Smooth muscle cell (in vitro differentiated cells): Measurements from ENCODE around the gene SPIRE2. TPM values are rescaled to one million over a fixed set of nuclear protein-coding genes. Genes with fewer than 3 reads are reported as not detected.
"Not testable (repeated sequence)": the region's sequence is repeated elsewhere in the genome, so short reads cannot be mapped to it uniquely, and the experiment has no call there.

ENCODE experiments used
- DNase-seq: peaks from one replicate; lab custom pipeline; 2025; ENCODE audit not compliant: unreplicated experiment; lab: John Stamatoyannopoulos, UW
- H2AFZ ChIP-seq: fragments of 200-600 bp; sonication (generic); 2 replicates; pipeline ENCODE4 v1.6.0; 2016; ENCODE audit warnings: antibody characterized with exemption, low read depth, mild to moderate bottlenecking
- H3F3A ChIP-seq: fragments of 200-600 bp; sonication (generic); 2 replicates; pipeline ENCODE4 v1.6.0; 2017; ENCODE audit warnings: antibody characterized with exemption, low read depth
- H3K27ac ChIP-seq: fragments of 200-600 bp; sonication (generic); 2 replicates; pipeline ENCODE4 v1.5.1; 2016; ENCODE audit warnings: low read depth, mild to moderate bottlenecking
- H3K27me3 ChIP-seq: fragments of 200-600 bp; sonication (generic); 2 replicates; pipeline ENCODE4 v1.6.1; 2016; ENCODE audit warnings: low read depth, mild to moderate bottlenecking
- H3K36me3 ChIP-seq: fragments of 200-600 bp; sonication (generic); 2 replicates; pipeline ENCODE4 v1.5.1; 2016; ENCODE audit warnings: low read depth
- H3K4me1 ChIP-seq: fragments of 200-600 bp; sonication (generic); 2 replicates; pipeline ENCODE4 v1.5.1; 2016; ENCODE audit warnings: low read depth
- H3K4me2 ChIP-seq: fragments of 200-600 bp; sonication (generic); 2 replicates; pipeline ENCODE4 v1.6.0; 2016; ENCODE audit warnings: mild to moderate bottlenecking
- H3K4me3 ChIP-seq: fragments of 200-600 bp; sonication (generic); 2 replicates; pipeline ENCODE4 v1.5.1; 2016; ENCODE audit warnings: mild to moderate bottlenecking
- H3K79me2 ChIP-seq: fragments of 200-600 bp; sonication (generic); 2 replicates; pipeline ENCODE4 v1.6.0; 2016; ENCODE audit warnings: low read depth, mild to moderate bottlenecking
- H3K9ac ChIP-seq: fragments of 200-600 bp; sonication (generic); 2 replicates; pipeline ENCODE4 v1.6.0; 2016; ENCODE audit warnings: low read depth
- H3K9me3 ChIP-seq: fragments of 200-600 bp; sonication (generic); replicated peaks from 2 replicates; pipeline ENCODE4 v1.5.1; 2016; ENCODE audit warnings: low read depth
- H4K20me1 ChIP-seq: fragments of 200-600 bp; sonication (generic); 2 replicates; pipeline ENCODE4 v1.6.0; 2016; ENCODE audit warnings: low read depth
- CTCF ChIP-seq: fragments of 200-600 bp; sonication (generic); IDR thresholded peaks from 2 replicates; pipeline ENCODE4 v1.5.1; 2017; ENCODE audit warnings: borderline replicate concordance, mild to moderate bottlenecking, antibody characterized with exemption; ENCODE audit not compliant: insufficient read depth, poor library complexity, severe bottlenecking
- WGBS: methylation state at CpG from one replicate; pipeline ENCODE4 v1.1.7; 2016; ENCODE audit warnings: low lambda C conversion rate; 5-methylcytosine and 5-hydroxymethylcytosine counted together
- polyA plus RNA-seq: library from polyadenylated mRNA; unstranded; fragments of >200 nt; fragmentation: Nextera tagmentation; extraction: Ambion mirVana; gene quantifications from 2 replicates; pipeline ENCODE4 v1.2.1, GENCODE V29; 2016
- total RNA-seq: library from RNA; depleted of rRNA; stranded (reverse); fragments of >200 nt; gene quantifications from 2 replicates; pipeline ENCODE4 v1.2.3, GENCODE V29; 2014

The SPIRE2 gene
- total and polyA plus RNA-seq, 2 experiments from 2014 or later: 1.1 to 1.4 TPM

- DNase-seq: not testable (repeated sequence)
- TF ChIP-seq CTCF: peak; percentile 61
Observed at GRCh38 chr16:89793092-89793491, 35.2 kb upstream of the SPIRE2 start.

GRCh38 chr16:89793955-89794354 lies 34.3 kb upstream of the SPIRE2 start:
- Histone ChIP-seq H3K9ac (no peak overlapping the region), H2AFZ (no peak overlapping the region), H3K79me2 (no peaks in the 10 kb centered on the region), H4K20me1 (no peaks in the 10 kb centered on the region), H3K27me3 (no peaks in the 10 kb centered on the region), H3K36me3 (no peaks in the 10 kb centered on the region), H3K4me1 (no peaks in the 10 kb centered on the region), H3K4me3 (no peak overlapping the region), H3K27ac (no peak overlapping the region), H3K4me2 (no peak overlapping the region), H3F3A (no peaks in the 10 kb centered on the region), H3K9me3 (no peaks in the 10 kb centered on the region)
- TF ChIP-seq CTCF: no peak
- 98% methylated on average over 7 of the region's 7 CpGs for WGBS
- no peak for DNase-seq

More at GRCh38 chr16:89793092-89793491, 35.2 kb upstream of the SPIRE2 start:
- H3K79me2 ChIP-seq, H3K4me2 ChIP-seq, H3K27ac ChIP-seq, H3K4me1 ChIP-seq, H3K36me3 ChIP-seq, H3K27me3 ChIP-seq, H3K4me3 ChIP-seq, H3F3A ChIP-seq, H2AFZ ChIP-seq, H3K9me3 ChIP-seq, H4K20me1 ChIP-seq, H3K9ac ChIP-seq: not testable (repeated sequence)
- WGBS: 59% methylated on average over 12 of the region's 12 CpGs

GRCh38 chr16:89795676-89796075 lies 32.6 kb upstream of the SPIRE2 start:
- WGBS: 89% methylated on average over 5 of the region's 5 CpGs
- H3K27ac ChIP-seq: no peak overlapping the region
- no peaks in the 10 kb centered on the region for H3K9me3 ChIP-seq
- no peaks in the 10 kb centered on the region for H3K4me1 ChIP-seq
- no peaks in the 10 kb centered on the region for H3K27me3 ChIP-seq
- no peak overlapping the region for H3K9ac ChIP-seq
- DNase-seq: no peak
- no peak overlapping the region for H3K4me3 ChIP-seq
- no peak for TF ChIP-seq CTCF
- H3K36me3 ChIP-seq: no peaks in the 10 kb centered on the region
- no peaks in the 10 kb centered on the region for H3K79me2 ChIP-seq
- H3K4me2 ChIP-seq: no peak overlapping the region
- H3F3A ChIP-seq: no peaks in the 10 kb centered on the region
- no peak overlapping the region for H2AFZ ChIP-seq
- no peaks in the 10 kb centered on the region for H4K20me1 ChIP-seq

GRCh38 chr16:89796104-89796503 lies 32.2 kb upstream of the SPIRE2 start:
- Histone ChIP-seq H3K4me2 (no peak overlapping the region), H3K4me1 (no peaks in the 10 kb centered on the region), H2AFZ (no peak overlapping the region), H3K27ac (no peak overlapping the region), H3K36me3 (no peaks in the 10 kb centered on the region), H3K4me3 (no peak overlapping the region), H3K27me3 (no peaks in the 10 kb centered on the region), H3K79me2 (no peaks in the 10 kb centered on the region), H3K9me3 (no peaks in the 10 kb centered on the region), H4K20me1 (no peaks in the 10 kb centered on the region), H3K9ac (no peak overlapping the region), H3F3A (no peaks in the 10 kb centered on the region)
- no peak for TF ChIP-seq CTCF
- no peak for DNase-seq
- 98% methylated on average over 18 of the region's 18 CpGs for WGBS
